GM18526 (cell line): Measurements from ENCODE around the gene TMPRSS5.

Source experiments
- POLR2A ChIP-seq: IDR thresholded peaks from 3 replicates; pipeline ENCODE4 v1.6.1; 2011; ENCODE audit not compliant: insufficient read length; ENCODE audit errors: extremely low read depth

TMPRSS5 gene

GRCh38 chr11:113701491-113701890 is 4.6 kb downstream of the TMPRSS5 start:
- no peak for TF ChIP-seq POLR2A

- TF ChIP-seq POLR2A = no peak
Observed at GRCh38 chr11:113698515-113698914, 7.6 kb downstream of the TMPRSS5 start.

- TF ChIP-seq POLR2A = no peak
Observed at GRCh38 chr11:113697756-113698407, 8.2 kb downstream of the TMPRSS5 start.

DNA sequence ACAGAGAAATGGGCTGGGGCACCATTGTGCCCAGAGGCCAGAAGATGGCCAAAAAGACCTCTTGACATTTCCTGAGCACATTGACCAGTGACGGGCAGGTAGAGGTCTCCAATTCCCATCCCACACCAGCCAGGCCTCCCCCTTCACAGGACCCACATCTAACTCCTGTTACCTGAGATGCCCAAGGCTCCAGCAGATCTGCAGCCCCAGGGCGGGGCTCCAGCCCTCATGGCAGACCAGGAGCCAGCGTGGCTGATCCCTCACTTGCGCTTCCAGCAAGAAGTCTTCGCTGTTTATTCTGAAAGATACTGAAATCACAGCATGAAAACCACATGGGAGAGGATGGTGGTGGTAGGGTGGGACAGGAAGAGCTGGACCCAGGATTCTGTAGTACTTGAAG is 9.0 kb downstream of the TMPRSS5 start:
- TF ChIP-seq POLR2A = no peak

GRCh38 chr11:113695207-113695606 is 10.9 kb downstream of the TMPRSS5 start:
- TF ChIP-seq POLR2A = no peak

DNA sequence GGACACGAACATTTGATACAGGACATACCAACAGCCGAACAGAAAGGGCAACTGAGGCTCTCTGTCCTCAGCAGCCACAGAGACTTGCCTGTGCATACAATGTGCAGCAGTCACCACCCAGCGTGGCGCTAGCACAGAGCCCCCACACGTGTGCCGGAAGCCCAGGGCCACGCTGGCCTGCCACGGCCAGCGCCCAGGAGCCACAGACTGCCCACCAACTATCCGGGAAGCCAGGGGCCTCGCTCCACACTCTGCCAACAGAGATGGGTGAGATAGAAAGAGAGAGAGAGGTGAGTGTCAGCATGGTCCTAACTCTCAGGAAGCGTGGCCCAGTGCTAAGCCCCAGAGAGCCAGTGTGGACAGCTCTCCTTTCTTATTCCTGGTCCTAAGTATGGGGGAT is 11.7 kb downstream of the TMPRSS5 start:
- no peak for TF ChIP-seq POLR2A

GRCh38 chr11:113693030-113693429 is 13.1 kb downstream of the TMPRSS5 start:
- TF ChIP-seq POLR2A = no peak

GRCh38 chr11:113690619-113691569 is 15.2 kb downstream of the TMPRSS5 start:
- TF ChIP-seq POLR2A = no peak

GRCh38 chr11:113689768-113690618 is 16.1 kb downstream of the TMPRSS5 start:
- TF ChIP-seq POLR2A = no peak

- TF ChIP-seq POLR2A = no peak
Observed at GRCh38 chr11:113685654-113686359, 20.3 kb downstream of the TMPRSS5 start.

- no peak for TF ChIP-seq POLR2A
Observed at GRCh38 chr11:113684496-113684895, 21.6 kb downstream of the TMPRSS5 start.

DNA sequence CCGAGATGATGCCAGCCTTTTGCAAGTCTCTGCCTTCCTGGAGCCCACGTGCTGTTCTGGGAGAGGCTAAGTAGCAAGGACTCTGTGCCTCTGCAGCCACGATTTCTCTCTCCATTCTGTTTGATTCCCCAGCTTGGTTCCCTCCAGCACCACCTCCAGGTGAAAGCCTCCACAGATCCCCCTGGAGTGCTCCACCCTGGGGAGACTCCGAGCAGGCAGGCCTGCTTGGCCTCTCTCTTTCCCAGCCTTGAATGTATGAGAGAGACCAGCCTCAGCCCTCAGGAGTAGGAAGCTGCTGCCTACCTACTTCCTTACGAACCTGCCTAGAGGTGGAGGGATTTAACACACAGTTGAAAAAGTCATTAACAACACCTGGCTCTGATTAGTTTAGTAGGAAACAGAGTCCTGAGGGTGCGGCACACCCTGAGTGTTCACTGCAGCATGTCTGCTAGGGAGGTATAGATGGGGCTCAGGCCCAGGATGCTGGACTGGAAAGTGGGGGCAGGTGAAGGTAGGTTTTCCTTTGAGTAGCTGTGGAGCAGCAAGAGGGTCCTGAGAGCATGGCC is 22.5 kb downstream of the TMPRSS5 start:
- TF ChIP-seq POLR2A = no peak

- TF ChIP-seq POLR2A = no peak
Observed at GRCh38 chr11:113681711-113682413, 24.2 kb downstream of the TMPRSS5 start.

GRCh38 chr11:113681282-113681681 is 24.8 kb downstream of the TMPRSS5 start:
- TF ChIP-seq POLR2A = no peak
